OCI-LY3 (cell line): ENCODE data around the gene LDB2.

Experiments
- CTCF ChIP-seq: fragments of 200-600, 300-600 bp; sonication (generic); IDR thresholded peaks from 2 replicates; pipeline ENCODE4 v1.5.1; 2014; ENCODE audit warnings: antibody characterized with exemption, low read length, low read depth
- EZH2phosphoT487 ChIP-seq: fragments of 200-600 bp; shearing (Covaris generic); IDR thresholded peaks from 2 replicates; pipeline ENCODE4 v1.6.1; 2018; ENCODE audit warnings: antibody characterized with exemption, mixed run types, low read depth

GRCh38 chr4:16660656-16661055 is 237.8 kb downstream of the LDB2 start:
- no peak for TF ChIP-seq CTCF
- no peak for TF ChIP-seq EZH2phosphoT487
